GM20000 (cell line): ENCODE data around the gene HDGFL2.
A peak's percentile ranks its signal among the peaks of the same experiment; 100 is the strongest.

ENCODE experiments used
- DNase-seq: peaks from one replicate; pipeline ENCODE4 v3.0.0; 2012; ENCODE audit warnings: low spot score
- CTCF ChIP-seq: IDR thresholded peaks from 2 replicates; pipeline ENCODE4 v1.5.1; 2012; ENCODE audit warnings: mild to moderate bottlenecking, control low read depth; ENCODE audit errors: extremely low read depth, missing control alignments

HDGFL2 gene

GRCh38 chr19:4472174-4472974 lies at the start of gene HDGFL2:
Gene HDGFL2 (plus strand): TSS chr19:4472297. CDS start chr19:4472351, 54 bp downstream.
- TF ChIP-seq CTCF, result no peak
- DNase-seq, result no peak

- TF ChIP-seq CTCF, result no peak
- DNase-seq, result no peak
Observed at GRCh38 chr19:4423416-4424126, 48.5 kb upstream of the HDGFL2 start.

- no peak for TF ChIP-seq CTCF
- DNase-seq, result no peak
Observed at GRCh38 chr19:4425537-4425936, 46.6 kb upstream of the HDGFL2 start.

- no peak for DNase-seq
- TF ChIP-seq CTCF, result no peak
Observed at GRCh38 chr19:4428326-4428975, 43.6 kb upstream of the HDGFL2 start.

- DNase-seq, result no peak
- TF ChIP-seq CTCF, result no peak
Observed at GRCh38 chr19:4429256-4429655, 42.8 kb upstream of the HDGFL2 start.

- DNase-seq, result no peak
- no peak for TF ChIP-seq CTCF
Observed at GRCh38 chr19:4429771-4430171, 42.3 kb upstream of the HDGFL2 start.

- no peak for TF ChIP-seq CTCF
- peak; percentile 34 for DNase-seq
Observed at GRCh38 chr19:4430760-4431159, 41.3 kb upstream of the HDGFL2 start.
